Measurements from ENCODE around the gene VGLL4.
"Not testable (repeated sequence)": the region's sequence is repeated elsewhere in the genome, so short reads cannot be mapped to it uniquely, and the experiment has no call there.

VGLL4 gene

GRCh38 chr3:11643605-11644087, at the start of gene VGLL4:
Gene VGLL4, minus strand, starts transcription at chr3:11643915. Its CDS starts 397 bp downstream, at chr3:11643518.
- peak; percentile 89 for DNase-seq

GRCh38 chr3:11692532-11692813, 48.8 kb upstream of the VGLL4 start:
- DNase-seq: no peak

- no peak for DNase-seq
These were observed 48.2 kb upstream of the VGLL4 start for GRCh38 chr3:11691767-11692531.

GRCh38 chr3:11690863-11691766, 47.4 kb upstream of the VGLL4 start:
- no peak for DNase-seq

- DNase-seq: no peak
These were observed 46.0 kb upstream of the VGLL4 start for GRCh38 chr3:11689749-11690148.

GRCh38 chr3:11684980-11685379, 41.3 kb upstream of the VGLL4 start:
- DNase-seq: not testable (repeated sequence)

GRCh38 chr3:11680509-11680908, 36.8 kb upstream of the VGLL4 start:
- no peak for DNase-seq

- DNase-seq: no peak
These were observed 36.2 kb upstream of the VGLL4 start for GRCh38 chr3:11679964-11680363.

- no peak for DNase-seq
These were observed 28.6 kb upstream of the VGLL4 start for GRCh38 chr3:11672363-11672762.

GRCh38 chr3:11671648-11672100, 28.0 kb upstream of the VGLL4 start:
- DNase-seq: no peak

GRCh38 chr3:11668243-11669235, 24.8 kb upstream of the VGLL4 start:
- no peak for DNase-seq

- no peak for DNase-seq
These were observed 21.6 kb upstream of the VGLL4 start for GRCh38 chr3:11665331-11665730.

- no peak for DNase-seq
These were observed 18.8 kb upstream of the VGLL4 start for GRCh38 chr3:11662392-11662990.

- DNase-seq: no peak
These were observed 18.1 kb upstream of the VGLL4 start for GRCh38 chr3:11661827-11662226.

GRCh38 chr3:11661052-11661656, 17.4 kb upstream of the VGLL4 start:
- no peak for DNase-seq

- no peak for DNase-seq
These were observed 16.5 kb upstream of the VGLL4 start for GRCh38 chr3:11660242-11660641.

GRCh38 chr3:11658180-11658579, 14.5 kb upstream of the VGLL4 start:
- DNase-seq: no peak

- no peak for DNase-seq
These were observed 11.6 kb upstream of the VGLL4 start for GRCh38 chr3:11655196-11655928.

GRCh38 chr3:11654166-11654565, 10.5 kb upstream of the VGLL4 start:
- no peak for DNase-seq

GRCh38 chr3:11653298-11654055, 9.8 kb upstream of the VGLL4 start:
- no peak for DNase-seq
